Activated naive CD8-positive, alpha-beta T cell treated with anti-CD3 and anti-CD28 coated beads, Interleukin-2, amount 50 U/mL, for 24 hours (primary cell): ENCODE measurements around the gene PCGF3.
A peak's percentile ranks its signal among the peaks of the same experiment; 100 is the strongest.
"Not testable (repeated sequence)": the region's sequence is repeated elsewhere in the genome, so short reads cannot be mapped to it uniquely, and the experiment has no call there.

Experiments
- ATAC-seq: fragments of 150-1000 bp; cut with Tn5 transposase; one replicate; pipeline ENCODE4 v1.10.0; 2021
- DNase-seq: peaks from one replicate; pipeline ENCODE4 v3.0.0; 2021
- H3K27ac Mint-ChIP-seq: one replicate; pipeline ENCODE4 v1.8.0; 2021; ENCODE audit warnings: mild to moderate bottlenecking, mixed read lengths
- H3K27me3 Mint-ChIP-seq: one replicate; pipeline ENCODE4 v1.8.0; 2021; ENCODE audit warnings: mixed read lengths
- H3K36me3 Mint-ChIP-seq: one replicate; pipeline ENCODE4 v1.8.0; 2021; ENCODE audit warnings: low read depth, mixed read lengths
- H3K4me1 Mint-ChIP-seq: one replicate; pipeline ENCODE4 v1.8.0; 2021; ENCODE audit warnings: mixed read lengths
- H3K4me3 Mint-ChIP-seq: one replicate; pipeline ENCODE4 v1.8.0; 2021; ENCODE audit warnings: mild to moderate bottlenecking, moderate library complexity, mixed read lengths
- H3K9me3 Mint-ChIP-seq: one replicate; pipeline ENCODE4 v1.8.0; 2021; ENCODE audit warnings: mixed read lengths

Gene PCGF3

GRCh38 chr4:768995-769394 is 63.4 kb downstream of the PCGF3 start:
- Mint-ChIP-seq H3K36me3 (peaks cover 29% of the 10 kb centered on the region), H3K4me3 (no peak overlapping the region), H3K9me3 (no peaks in the 10 kb centered on the region), H3K27me3 (no peaks in the 10 kb centered on the region), H3K4me1 (peaks cover 16% of the 10 kb centered on the region), H3K27ac (no peak overlapping the region)
- DNase-seq = no peak
- no peak for ATAC-seq

- Mint-ChIP-seq H3K27ac (no peak overlapping the region), H3K9me3 (no peaks in the 10 kb centered on the region), H3K4me1 (peaks cover 21% of the 10 kb centered on the region), H3K27me3 (no peaks in the 10 kb centered on the region), H3K36me3 (peaks cover 34% of the 10 kb centered on the region), H3K4me3 (no peak overlapping the region)
- no peak for DNase-seq
- ATAC-seq = no peak
These were observed 63.9 kb downstream of the PCGF3 start for GRCh38 chr4:769511-769910.

- Mint-ChIP-seq H3K4me1 (peaks cover 25% of the 10 kb centered on the region), H3K27ac (no peak overlapping the region), H3K36me3 (peaks cover 34% of the 10 kb centered on the region), H3K4me3 (no peak overlapping the region), H3K9me3 (no peaks in the 10 kb centered on the region), H3K27me3 (no peaks in the 10 kb centered on the region)
- DNase-seq = no peak
- no peak for ATAC-seq
These were observed 64.4 kb downstream of the PCGF3 start for GRCh38 chr4:770022-770421.

- ATAC-seq (no peak), DNase-seq (no peak)
- no peak overlapping the region for H3K4me3 Mint-ChIP-seq
- peaks cover 45% of the 10 kb centered on the region for H3K36me3 Mint-ChIP-seq
- H3K27me3 Mint-ChIP-seq = no peaks in the 10 kb centered on the region
- H3K27ac Mint-ChIP-seq = no peak overlapping the region
- H3K4me1 Mint-ChIP-seq = peaks cover 38% of the 10 kb centered on the region
- no peaks in the 10 kb centered on the region for H3K9me3 Mint-ChIP-seq
These were observed 65.8 kb downstream of the PCGF3 start for GRCh38 chr4:771464-771863.

GRCh38 chr4:772118-772517 is 66.5 kb downstream of the PCGF3 start:
- ATAC-seq = no peak
- Mint-ChIP-seq H3K4me1 (peaks cover 41% of the 10 kb centered on the region), H3K36me3 (peaks cover 48% of the 10 kb centered on the region), H3K27me3 (no peaks in the 10 kb centered on the region), H3K4me3 (no peak overlapping the region), H3K27ac (no peak overlapping the region), H3K9me3 (peaks cover under 1% of the 10 kb centered on the region)
- DNase-seq = no peak

DNA sequence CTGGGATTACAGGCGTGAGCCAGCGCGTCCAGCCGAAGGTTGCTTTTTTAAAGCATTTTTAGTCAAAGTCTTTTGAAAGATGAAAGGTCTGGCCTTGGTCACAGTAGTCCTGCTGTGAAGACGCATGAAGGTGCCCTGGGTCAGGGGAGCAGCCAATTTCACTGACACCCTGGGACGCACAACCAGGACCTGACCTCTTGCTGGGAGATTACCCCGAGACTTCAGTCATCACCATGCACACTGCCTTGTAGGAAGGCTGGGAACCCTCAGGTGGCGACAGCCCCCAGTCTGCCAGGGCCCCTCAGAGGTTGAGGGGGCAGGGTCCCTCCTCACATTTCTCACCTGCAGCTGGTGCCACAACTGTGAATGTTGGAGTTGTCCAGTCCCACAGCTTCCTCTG is 67.1 kb downstream of the PCGF3 start:
- peaks cover 3% of the 10 kb centered on the region for H3K9me3 Mint-ChIP-seq
- no peak for ATAC-seq
- H3K36me3 Mint-ChIP-seq = peaks cover 53% of the 10 kb centered on the region
- no peaks in the 10 kb centered on the region for H3K27me3 Mint-ChIP-seq
- no peak for DNase-seq
- H3K27ac Mint-ChIP-seq = no peak overlapping the region
- H3K4me1 Mint-ChIP-seq = peaks cover 44% of the 10 kb centered on the region
- H3K4me3 Mint-ChIP-seq = no peak overlapping the region

DNA sequence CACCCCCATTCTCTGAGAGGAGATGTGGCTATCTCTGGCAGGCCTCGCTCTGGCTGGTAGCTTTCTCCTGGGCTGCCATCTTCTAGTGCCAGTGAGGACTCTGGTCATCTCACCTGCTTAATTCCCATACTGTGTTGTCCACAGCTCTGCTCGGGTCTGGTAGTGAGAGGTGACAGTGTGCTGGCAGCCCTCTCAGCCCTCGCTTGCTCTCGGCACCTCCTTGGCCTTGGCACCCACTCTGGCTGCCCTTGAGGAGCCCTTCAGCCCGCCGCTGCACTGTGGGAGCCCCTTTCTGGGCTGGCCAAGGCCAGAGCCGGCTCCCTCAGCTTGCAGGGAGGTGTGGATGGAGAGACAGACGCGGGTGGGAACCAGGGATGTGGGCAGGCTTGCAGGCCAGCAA is 67.6 kb downstream of the PCGF3 start:
- H3K36me3 Mint-ChIP-seq = peaks cover 57% of the 10 kb centered on the region
- peaks cover 3% of the 10 kb centered on the region for H3K9me3 Mint-ChIP-seq
- H3K4me3 Mint-ChIP-seq = no peak overlapping the region
- DNase-seq (no peak), ATAC-seq (no peak)
- H3K27ac Mint-ChIP-seq = no peak overlapping the region
- peaks cover 48% of the 10 kb centered on the region for H3K4me1 Mint-ChIP-seq
- no peaks in the 10 kb centered on the region for H3K27me3 Mint-ChIP-seq

DNA sequence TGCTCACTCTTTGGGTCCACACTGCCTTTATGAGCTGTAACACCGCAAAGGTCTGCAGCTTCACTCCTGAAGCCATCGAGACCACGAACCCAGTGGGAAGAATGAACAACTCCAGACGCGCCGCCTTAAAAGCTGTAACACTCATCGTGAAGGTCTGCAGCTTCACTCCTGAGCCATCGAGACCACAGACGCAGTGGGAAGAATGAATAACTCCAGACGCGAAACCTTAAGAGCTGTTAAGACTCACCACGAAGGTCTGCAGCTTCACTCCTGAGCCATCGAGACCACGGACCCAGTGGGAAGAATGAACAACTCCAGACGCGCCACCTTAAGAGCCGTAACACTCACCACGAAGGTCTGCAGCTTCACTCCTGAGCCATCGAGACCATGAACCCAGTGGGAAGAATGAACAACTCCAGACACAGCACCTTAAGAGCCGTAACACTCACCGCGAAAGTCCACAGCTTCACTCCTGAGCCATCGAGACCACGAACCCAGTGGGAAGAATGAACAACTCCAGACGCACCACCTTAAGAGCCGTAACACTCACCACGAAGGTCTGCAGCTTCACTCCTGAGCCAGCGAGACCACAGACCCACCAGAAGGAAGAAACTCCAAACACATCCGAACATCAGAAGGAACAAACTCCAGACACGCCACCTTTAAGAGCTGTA is 68.9 kb downstream of the PCGF3 start:
- Mint-ChIP-seq H3K36me3 (peaks cover 67% of the 10 kb centered on the region), H3K27ac (peak overlapping the region; percentile 77), H3K4me3 (peak overlapping the region; percentile 24), H3K4me1 (peaks cover 52% of the 10 kb centered on the region)
- DNase-seq, H3K27me3 Mint-ChIP-seq, H3K9me3 Mint-ChIP-seq: not testable (repeated sequence)
- peak; percentile 65 for ATAC-seq

GRCh38 chr4:775485-775884 is 69.9 kb downstream of the PCGF3 start:
- ATAC-seq, H3K27me3 Mint-ChIP-seq, H3K4me3 Mint-ChIP-seq, H3K9me3 Mint-ChIP-seq, DNase-seq: not testable (repeated sequence)
- Mint-ChIP-seq H3K27ac (peak overlapping the region; percentile 5), H3K36me3 (peaks cover 68% of the 10 kb centered on the region), H3K4me1 (peaks cover 60% of the 10 kb centered on the region)

DNA sequence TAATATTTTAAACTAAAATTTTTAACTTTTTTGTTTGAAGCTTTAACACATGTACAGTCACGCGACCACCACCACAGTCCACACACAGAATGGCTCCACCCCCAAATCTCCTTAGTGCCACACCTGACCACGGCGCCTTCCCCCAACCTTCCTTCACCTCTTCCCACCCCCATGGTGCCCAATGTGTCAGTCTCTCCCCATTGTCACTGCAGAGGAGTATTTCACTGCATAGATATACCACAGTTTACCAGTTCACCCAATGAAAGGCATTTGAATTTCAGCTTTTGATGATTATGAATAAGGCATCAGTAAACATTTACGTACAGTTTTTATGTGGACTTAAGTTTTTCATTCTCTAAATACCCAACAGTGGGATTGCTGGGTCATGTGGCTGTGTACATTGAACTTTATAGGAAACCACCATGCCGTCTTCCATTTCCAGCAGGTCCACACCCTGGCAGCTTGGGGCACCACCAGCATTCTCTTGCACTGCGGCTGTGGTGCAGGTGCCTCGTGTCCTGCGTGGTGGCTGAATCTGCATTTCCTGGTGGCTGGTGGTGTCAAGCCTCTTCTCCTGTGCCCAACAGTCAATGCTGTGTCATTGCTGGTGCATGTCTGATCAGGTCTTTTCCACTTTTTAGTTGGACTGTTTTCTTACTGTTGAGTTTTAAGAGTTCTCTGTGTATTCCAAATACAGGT is 71.3 kb downstream of the PCGF3 start:
- H3K4me3 Mint-ChIP-seq = peak overlapping the region; percentile 7
- ATAC-seq (no peak), DNase-seq (no peak)
- peak overlapping the region; percentile 53 for H3K27ac Mint-ChIP-seq
- peaks cover 67% of the 10 kb centered on the region for H3K36me3 Mint-ChIP-seq
- H3K4me1 Mint-ChIP-seq = peaks cover 60% of the 10 kb centered on the region
- H3K27me3 Mint-ChIP-seq = no peaks in the 10 kb centered on the region
- H3K9me3 Mint-ChIP-seq = peaks cover 3% of the 10 kb centered on the region

- peaks cover 3% of the 10 kb centered on the region for H3K9me3 Mint-ChIP-seq
- H3K27me3 Mint-ChIP-seq = no peaks in the 10 kb centered on the region
- H3K4me3 Mint-ChIP-seq = peak overlapping the region; percentile 7
- peaks cover 64% of the 10 kb centered on the region for H3K4me1 Mint-ChIP-seq
- DNase-seq (no peak), ATAC-seq (no peak)
- peak overlapping the region; percentile 53 for H3K27ac Mint-ChIP-seq
- H3K36me3 Mint-ChIP-seq = peaks cover 65% of the 10 kb centered on the region
These were observed 72.1 kb downstream of the PCGF3 start for GRCh38 chr4:777520-778262.

GRCh38 chr4:779555-779954 is 73.9 kb downstream of the PCGF3 start:
- H3K36me3 Mint-ChIP-seq = peaks cover 56% of the 10 kb centered on the region
- H3K9me3 Mint-ChIP-seq = peaks cover 3% of the 10 kb centered on the region
- peak overlapping the region; percentile 82 for H3K4me3 Mint-ChIP-seq
- peak overlapping the region; percentile 86 for H3K27ac Mint-ChIP-seq
- DNase-seq (no peak), ATAC-seq (no peak)
- H3K27me3 Mint-ChIP-seq = peaks cover 14% of the 10 kb centered on the region
- H3K4me1 Mint-ChIP-seq = peaks cover 56% of the 10 kb centered on the region

DNA sequence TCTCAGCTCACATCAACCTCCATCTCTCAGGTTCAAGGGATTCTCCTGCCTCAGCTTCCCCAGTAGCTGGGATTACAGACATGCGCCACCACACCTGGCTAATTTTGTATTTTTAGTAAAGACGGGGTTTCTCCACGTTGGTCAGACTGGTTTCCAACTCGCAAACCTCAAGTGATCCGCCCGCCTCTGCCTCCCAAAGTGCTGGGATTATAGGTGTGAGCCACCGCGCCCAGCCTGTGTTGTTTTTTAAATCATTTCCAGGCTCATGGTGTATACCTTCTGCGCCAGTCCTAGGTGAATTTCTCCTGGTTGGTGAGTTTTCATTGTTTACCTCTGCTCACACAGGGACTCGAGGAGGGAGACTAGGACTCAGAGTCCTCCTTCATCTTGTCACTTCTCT is 74.6 kb downstream of the PCGF3 start:
- ATAC-seq, H3K9me3 Mint-ChIP-seq, DNase-seq: not testable (repeated sequence)
- Mint-ChIP-seq H3K27me3 (peaks cover 20% of the 10 kb centered on the region), H3K36me3 (peaks cover 51% of the 10 kb centered on the region), H3K4me1 (peaks cover 55% of the 10 kb centered on the region), H3K4me3 (peak overlapping the region; percentile 82), H3K27ac (peak overlapping the region; percentile 86)

GRCh38 chr4:780716-781492 is 75.3 kb downstream of the PCGF3 start:
- Mint-ChIP-seq H3K27ac (peak overlapping the region; percentile 86), H3K9me3 (peaks cover 3% of the 10 kb centered on the region), H3K36me3 (peaks cover 44% of the 10 kb centered on the region), H3K4me1 (peaks cover 50% of the 10 kb centered on the region), H3K4me3 (peak overlapping the region; percentile 82), H3K27me3 (peaks cover 26% of the 10 kb centered on the region)
- DNase-seq (no peak), ATAC-seq (no peak)
